ENCODE data around the gene PPIP5K1.
"Not testable (repeated sequence)": the region's sequence is repeated elsewhere in the genome, so short reads cannot be mapped to it uniquely, and the experiment has no call there.

DNA sequence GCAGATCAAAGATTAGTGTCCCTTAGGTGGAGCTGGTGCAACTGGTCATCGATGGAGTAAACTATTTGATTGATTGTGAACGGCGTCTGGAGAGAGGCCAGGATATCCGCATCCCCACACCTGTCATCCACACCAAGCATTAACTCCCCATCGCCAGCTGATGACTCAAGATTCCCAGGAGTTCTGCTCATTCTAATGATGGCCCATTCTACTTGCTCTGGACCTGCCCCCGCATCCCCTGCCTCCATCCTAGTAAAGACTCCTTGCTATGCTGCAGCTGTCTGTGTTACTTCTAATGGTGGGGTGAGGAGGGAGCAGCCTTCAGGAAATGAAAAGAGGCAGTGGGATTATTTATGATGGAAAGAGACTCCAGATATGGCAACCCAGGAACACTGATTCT lies 9.1 kb upstream of the PPIP5K1 start:
- TF ChIP-seq, protein P1, sequence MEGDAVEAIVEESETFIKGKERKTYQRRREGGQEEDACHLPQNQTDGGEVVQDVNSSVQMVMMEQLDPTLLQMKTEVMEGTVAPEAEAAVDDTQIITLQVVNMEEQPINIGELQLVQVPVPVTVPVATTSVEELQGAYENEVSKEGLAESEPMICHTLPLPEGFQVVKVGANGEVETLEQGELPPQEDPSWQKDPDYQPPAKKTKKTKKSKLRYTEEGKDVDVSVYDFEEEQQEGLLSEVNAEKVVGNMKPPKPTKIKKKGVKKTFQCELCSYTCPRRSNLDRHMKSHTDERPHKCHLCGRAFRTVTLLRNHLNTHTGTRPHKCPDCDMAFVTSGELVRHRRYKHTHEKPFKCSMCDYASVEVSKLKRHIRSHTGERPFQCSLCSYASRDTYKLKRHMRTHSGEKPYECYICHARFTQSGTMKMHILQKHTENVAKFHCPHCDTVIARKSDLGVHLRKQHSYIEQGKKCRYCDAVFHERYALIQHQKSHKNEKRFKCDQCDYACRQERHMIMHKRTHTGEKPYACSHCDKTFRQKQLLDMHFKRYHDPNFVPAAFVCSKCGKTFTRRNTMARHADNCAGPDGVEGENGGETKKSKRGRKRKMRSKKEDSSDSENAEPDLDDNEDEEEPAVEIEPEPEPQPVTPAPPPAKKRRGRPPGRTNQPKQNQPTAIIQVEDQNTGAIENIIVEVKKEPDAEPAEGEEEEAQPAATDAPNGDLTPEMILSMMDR (IDR thresholded peaks at IDR 0.05) = not testable (repeated sequence)
- not testable (repeated sequence) for TF ChIP-seq POLR2AphosphoS5 (IDR thresholded peaks at IDR 0.05)
